H9 (cell line): ENCODE data around the gene PGR. TPM values are rescaled to one million over a fixed set of nuclear protein-coding genes. Genes with fewer than 3 reads are reported as not detected.

Source experiments
- DNase-seq: peaks from one replicate; pipeline ENCODE4 v3.0.0-alpha.2; 2017
- H2AFZ ChIP-seq: one replicate; pipeline ENCODE4 v1.6.1; 2013; ENCODE audit warnings: mild to moderate bottlenecking, low read length, control low read depth, moderate library complexity
- H2AK5ac ChIP-seq: 2 replicates; pipeline ENCODE4 v1.6.1; 2013; ENCODE audit warnings: low read length, control low read depth, mixed read lengths; ENCODE audit not compliant: insufficient read length
- H2BK120ac ChIP-seq: one replicate; pipeline ENCODE4 v1.6.1; 2013; ENCODE audit warnings: low read depth, mild to moderate bottlenecking, low read length, control low read depth, inconsistent platforms; ENCODE audit not compliant: poor library complexity, severe bottlenecking
- H2BK12ac ChIP-seq: 2 replicates; pipeline ENCODE4 v1.6.1; 2013; ENCODE audit warnings: low read length, control low read depth, mixed read lengths, low read depth; ENCODE audit not compliant: insufficient read length
- H2BK15ac ChIP-seq: 2 replicates; pipeline ENCODE4 v1.6.1; 2013; ENCODE audit warnings: low read depth, low read length, control low read depth
- H2BK20ac ChIP-seq: one replicate; pipeline ENCODE4 v1.6.1; 2013; ENCODE audit warnings: low read depth, mild to moderate bottlenecking, low read length, control low read depth, inconsistent platforms; ENCODE audit not compliant: poor library complexity, severe bottlenecking
- H2BK5ac ChIP-seq: 2 replicates; pipeline ENCODE4 v1.6.1; 2013; ENCODE audit warnings: low read length, control low read depth, mixed read lengths; ENCODE audit not compliant: insufficient read length
- H3K14ac ChIP-seq: 2 replicates; pipeline ENCODE4 v1.6.1; 2013; ENCODE audit warnings: low read length, control low read depth; ENCODE audit not compliant: insufficient read depth
- H3K18ac ChIP-seq: 2 replicates; pipeline ENCODE4 v1.6.1; 2013; ENCODE audit warnings: low read depth, mild to moderate bottlenecking, mixed read lengths, low read length, control low read depth; ENCODE audit not compliant: insufficient read length
- H3K23ac ChIP-seq: 2 replicates; pipeline ENCODE4 v1.6.1; 2013; ENCODE audit warnings: low read length, control low read depth, mixed read lengths, low read depth; ENCODE audit not compliant: insufficient read length
- H3K23me2 ChIP-seq: 2 replicates; pipeline ENCODE4 v1.6.1; 2013; ENCODE audit warnings: low read depth, mild to moderate bottlenecking, mixed read lengths, low read length, control low read depth; ENCODE audit not compliant: insufficient read length, poor library complexity, severe bottlenecking
- H3K27ac ChIP-seq: 2 replicates; pipeline ENCODE4 v1.5.1; 2013; ENCODE audit warnings: low read length, control low read depth, mixed read lengths, low read depth; ENCODE audit not compliant: insufficient read length
- H3K27me3 ChIP-seq: 2 replicates; pipeline ENCODE4 v1.6.1; 2013; ENCODE audit warnings: low read length, control low read depth, inconsistent platforms; ENCODE audit not compliant: insufficient read depth
- H3K4ac ChIP-seq: 2 replicates; pipeline ENCODE4 v1.6.1; 2013; ENCODE audit warnings: low read depth, mild to moderate bottlenecking, control low read depth, inconsistent platforms, low read length, moderate library complexity
- H3K4me1 ChIP-seq: 2 replicates; pipeline ENCODE4 v1.6.1; 2013; ENCODE audit warnings: low read length, control low read depth, inconsistent platforms; ENCODE audit not compliant: insufficient read depth
- H3K4me2 ChIP-seq: 2 replicates; pipeline ENCODE4 v1.6.1; 2013; ENCODE audit warnings: low read length, control low read depth, mixed read lengths; ENCODE audit not compliant: insufficient read length, insufficient read depth
- H3K56ac ChIP-seq: 2 replicates; pipeline ENCODE4 v1.6.1; 2013; ENCODE audit warnings: low read depth, mild to moderate bottlenecking, mixed read lengths, low read length, control low read depth; ENCODE audit not compliant: insufficient read length
- H3K79me1 ChIP-seq: 2 replicates; pipeline ENCODE4 v1.6.1; 2013; ENCODE audit warnings: low read depth, mild to moderate bottlenecking, moderate library complexity, low read length, control low read depth, inconsistent platforms; ENCODE audit not compliant: insufficient read depth, poor library complexity, severe bottlenecking
- H3K79me2 ChIP-seq: 2 replicates; pipeline ENCODE4 v1.6.1; 2013; ENCODE audit warnings: low read length, control low read depth, inconsistent platforms; ENCODE audit not compliant: insufficient read depth
- H3K9ac ChIP-seq: 2 replicates; pipeline ENCODE4 v1.6.1; 2013; ENCODE audit warnings: low read length, control low read depth, mixed read lengths; ENCODE audit not compliant: insufficient read length; ENCODE audit errors: extremely low read depth
- H3K9me3 ChIP-seq: one replicate; pipeline ENCODE4 v1.6.1; 2013; ENCODE audit warnings: low read depth, low read length, inconsistent platforms; ENCODE audit not compliant: control insufficient read depth
- H3T11ph ChIP-seq: one replicate; pipeline ENCODE4 v1.6.1; 2013; ENCODE audit warnings: mild to moderate bottlenecking, low read length, control low read depth, inconsistent platforms
- H4K20me1 ChIP-seq: one replicate; pipeline ENCODE4 v1.6.1; 2013; ENCODE audit not compliant: control insufficient read depth, insufficient read length, insufficient read depth
- H4K5ac ChIP-seq: 2 replicates; pipeline ENCODE4 v1.6.1; 2013; ENCODE audit warnings: low read depth, mild to moderate bottlenecking, mixed read lengths, low read length, control low read depth; ENCODE audit not compliant: insufficient read length
- H4K8ac ChIP-seq: replicated peaks from 2 replicates; pipeline ENCODE4 v1.6.1; 2013; ENCODE audit warnings: low read length, control low read depth, mixed read lengths, low read depth; ENCODE audit not compliant: insufficient read length
- H4K91ac ChIP-seq: 2 replicates; pipeline ENCODE4 v1.6.1; 2013; ENCODE audit warnings: low read depth, mild to moderate bottlenecking, moderate library complexity, mixed read lengths, low read length, control low read depth; ENCODE audit not compliant: insufficient read length
- H3K27ac Mint-ChIP-seq, 3 experiments: 2 replicates in 2 of 3; 3 replicates in 1 of 3; pipeline ENCODE4 v1.8.0; 2020 to 2021; ENCODE audit warnings: mixed read lengths in 3 of 3, mild to moderate bottlenecking in 1 of 3, moderate library complexity in 1 of 3
- H3K27me3 Mint-ChIP-seq: 2 replicates; pipeline ENCODE4 v1.8.0; 2021; ENCODE audit warnings: low read depth, mild to moderate bottlenecking, moderate library complexity, mixed read lengths
- H3K36me3 Mint-ChIP-seq, 3 experiments: 2 replicates in 2 of 3; 3 replicates in 1 of 3; pipeline ENCODE4 v1.8.0; 2020 to 2021; ENCODE audit warnings: low read depth in 3 of 3, mixed read lengths in 3 of 3; ENCODE audit not compliant: insufficient read depth in 1 of 3
- H3K4me1 Mint-ChIP-seq, 2 experiments: 2 replicates each; pipeline ENCODE4 v1.8.0; 2020; ENCODE audit warnings: mixed read lengths in 2 of 2
- H3K4me3 Mint-ChIP-seq, 2 experiments: 2 replicates in 1 of 2; 3 replicates in 1 of 2; pipeline ENCODE4 v1.8.0; 2020 to 2021; ENCODE audit warnings: mild to moderate bottlenecking in 2 of 2, mixed read lengths in 2 of 2, moderate library complexity in 1 of 2
- H3K9me3 Mint-ChIP-seq, 2 experiments: 2 replicates in 1 of 2; 3 replicates in 1 of 2; pipeline ENCODE4 v1.8.0; 2020; ENCODE audit warnings: mild to moderate bottlenecking in 2 of 2, mixed read lengths in 2 of 2, moderate library complexity in 1 of 2
- CTCF ChIP-seq: fragments of 200-600 bp; sonication (generic); conservative IDR thresholded peaks from 3 replicates; pipeline ENCODE4 v1.8.0; 2021; ENCODE audit warnings: antibody characterized with exemption, mild to moderate bottlenecking
- total RNA-seq: library from RNA; stranded (reverse); gene quantifications from 2 replicates; pipeline ENCODE4 v1.2.1, GENCODE V29; 2021

The PGR gene
- total RNA-seq, 1 experiment from 2014 or later, result 0.02 TPM

GRCh38 chr11:101082813-101083212 lies 46.8 kb downstream of the PGR start:
- H3K9me3 ChIP-seq, result no peaks in the 10 kb centered on the region
- no peaks in the 10 kb centered on the region for H3K27me3 Mint-ChIP-seq
- H3K23ac ChIP-seq, result no peak overlapping the region
- DNase-seq, result peak; percentile 43
- no peak overlapping the region for H2AFZ ChIP-seq
- H4K91ac ChIP-seq, result no peak overlapping the region
- H3K36me3 Mint-ChIP-seq, result peaks cover 17 to 55% (median 21%) of the 10 kb centered on the region in 3 experiments
- H3K79me1 ChIP-seq, result no peaks in the 10 kb centered on the region
- TF ChIP-seq CTCF, result no peak
- H3T11ph ChIP-seq, result no peak overlapping the region
- no peak overlapping the region for H4K8ac ChIP-seq
- H3K79me2 ChIP-seq, result no peaks in the 10 kb centered on the region
- no peak overlapping the region for H2BK15ac ChIP-seq
- H3K56ac ChIP-seq, result no peak overlapping the region
- H2BK12ac ChIP-seq, result no peak overlapping the region
- no peak overlapping the region for H3K14ac ChIP-seq
- H3K27ac Mint-ChIP-seq, result peak overlapping the region in 2 of 3 experiments; percentile 5 to 31; a peak in 3 of 7 replicates
- H3K27ac ChIP-seq, result no peak overlapping the region
- no peak overlapping the region for H4K5ac ChIP-seq
- no peak overlapping the region for H2AK5ac ChIP-seq
- H3K9me3 Mint-ChIP-seq, result peaks cover 40 to 43% of the 10 kb centered on the region in 2 experiments
- H3K27me3 ChIP-seq, result no peaks in the 10 kb centered on the region
- H2BK20ac ChIP-seq, result no peak overlapping the region
- H3K9ac ChIP-seq, result no peak overlapping the region
- no peak overlapping the region for H2BK120ac ChIP-seq
- H4K20me1 ChIP-seq, result no peaks in the 10 kb centered on the region
- H3K4me1 Mint-ChIP-seq, result peaks cover 16% of the 10 kb centered on the region in 2 experiments
- no peak overlapping the region for H3K18ac ChIP-seq
- no peaks in the 10 kb centered on the region for H3K23me2 ChIP-seq
- no peak overlapping the region for H3K4me2 ChIP-seq
- no peak overlapping the region for H3K4me3 Mint-ChIP-seq
- no peak overlapping the region for H3K4ac ChIP-seq
- H2BK5ac ChIP-seq, result no peak overlapping the region
- no peaks in the 10 kb centered on the region for H3K4me1 ChIP-seq
